ENCODE measurements around the gene AGRP. TPM values are rescaled to one million over a fixed set of nuclear protein-coding genes. Genes with fewer than 3 reads are reported as not detected.

AGRP gene
- total and polyA plus RNA-seq, 10 donors = 0.15 to 0.91 (median 0.26) TPM; not detected in 6

DNA sequence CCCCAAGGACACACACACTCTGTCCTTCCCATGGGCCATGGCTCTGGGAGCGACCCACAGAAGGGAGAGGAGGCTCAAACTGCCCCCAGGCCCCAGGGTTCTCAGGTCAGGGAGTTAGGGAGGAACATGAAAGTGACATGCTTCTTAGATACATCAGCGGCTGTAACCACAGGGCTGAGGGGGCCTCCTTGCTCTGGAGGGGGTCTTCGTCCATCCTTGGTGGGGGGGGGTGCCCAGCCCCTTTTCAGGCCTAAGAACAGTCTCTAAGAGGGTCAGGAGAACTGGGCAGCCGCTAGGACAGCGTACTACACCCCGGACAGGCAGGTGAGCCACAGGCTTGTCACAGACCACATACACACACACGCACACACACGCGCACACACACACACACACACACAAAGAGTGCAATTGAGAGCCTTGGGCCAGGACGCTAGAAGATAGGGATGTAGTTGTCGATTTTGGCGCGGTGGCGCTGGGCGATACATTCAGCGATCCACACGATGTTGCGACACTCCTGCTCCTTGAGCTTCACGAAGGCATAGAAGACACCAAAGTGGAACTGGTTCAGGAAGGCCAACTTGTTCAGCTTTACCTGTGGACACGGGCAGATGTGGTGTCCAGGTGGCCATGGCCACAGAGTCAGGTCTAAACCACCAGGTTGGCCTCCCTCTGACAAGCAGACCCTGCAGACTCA is 45.1 kb downstream of the AGRP start:
- Histone ChIP-seq H3K4me3 (no peak overlapping the region), H3K27me3 (replicated peaks in 1 of 7) (no peaks in the 10 kb centered on the region), H3K9me3 (no peaks in the 10 kb centered on the region), H3K27ac (no peak overlapping the region), H3K36me3 (peaks cover 0 to 79% (median 64%) of the 10 kb centered on the region in 6 donors), H3K4me1 (peaks cover 4 to 81% (median 32%) of the 10 kb centered on the region in 6 donors)
- TF ChIP-seq POLR2AphosphoS5 (IDR thresholded peaks at IDR 0.05) (peak in 1 of 3 donors; percentile 22), POLR2A (IDR thresholded peaks at IDR 0.05) (no peak)
- TF ChIP-seq, protein P1, sequence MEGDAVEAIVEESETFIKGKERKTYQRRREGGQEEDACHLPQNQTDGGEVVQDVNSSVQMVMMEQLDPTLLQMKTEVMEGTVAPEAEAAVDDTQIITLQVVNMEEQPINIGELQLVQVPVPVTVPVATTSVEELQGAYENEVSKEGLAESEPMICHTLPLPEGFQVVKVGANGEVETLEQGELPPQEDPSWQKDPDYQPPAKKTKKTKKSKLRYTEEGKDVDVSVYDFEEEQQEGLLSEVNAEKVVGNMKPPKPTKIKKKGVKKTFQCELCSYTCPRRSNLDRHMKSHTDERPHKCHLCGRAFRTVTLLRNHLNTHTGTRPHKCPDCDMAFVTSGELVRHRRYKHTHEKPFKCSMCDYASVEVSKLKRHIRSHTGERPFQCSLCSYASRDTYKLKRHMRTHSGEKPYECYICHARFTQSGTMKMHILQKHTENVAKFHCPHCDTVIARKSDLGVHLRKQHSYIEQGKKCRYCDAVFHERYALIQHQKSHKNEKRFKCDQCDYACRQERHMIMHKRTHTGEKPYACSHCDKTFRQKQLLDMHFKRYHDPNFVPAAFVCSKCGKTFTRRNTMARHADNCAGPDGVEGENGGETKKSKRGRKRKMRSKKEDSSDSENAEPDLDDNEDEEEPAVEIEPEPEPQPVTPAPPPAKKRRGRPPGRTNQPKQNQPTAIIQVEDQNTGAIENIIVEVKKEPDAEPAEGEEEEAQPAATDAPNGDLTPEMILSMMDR (IDR thresholded peaks at IDR 0.05 in 8 of 11, conservative IDR thresholded peaks at IDR 0.05 in 3 of 11) = no peak
- 93 to 95% (median 94%) methylated on average over 13 to 20 of the region's 20 CpGs for WGBS, 5 donors
- DNase-seq = no peak
- intact Hi-C loops (cut with DNase I; ENCODE audit: low total_unique reads) = no loop called here

DNA sequence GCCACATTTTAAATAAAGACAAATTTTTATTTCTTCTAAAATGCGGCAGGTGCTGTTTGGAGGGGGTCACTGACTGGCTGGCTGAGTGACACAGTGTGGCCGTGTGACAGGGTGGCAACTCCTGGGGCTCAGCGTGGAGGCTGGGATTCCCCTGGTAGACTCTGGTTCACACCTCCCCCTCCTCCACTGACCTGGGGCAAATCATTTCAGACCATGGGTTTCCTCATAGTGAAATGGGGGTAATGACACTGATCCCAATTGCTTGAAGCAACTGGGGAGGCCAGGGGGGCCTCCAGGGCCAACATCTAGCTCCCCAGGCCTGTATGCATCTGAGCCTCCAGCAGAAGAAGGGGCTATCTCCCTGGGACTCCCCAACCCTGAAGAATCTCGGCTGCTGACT is 45.8 kb downstream of the AGRP start:
- Histone ChIP-seq H3K4me3 (no peak overlapping the region), H3K36me3 (peaks cover 0 to 72% (median 58%) of the 10 kb centered on the region in 6 donors), H3K4me1 (peaks cover 3 to 81% (median 30%) of the 10 kb centered on the region in 6 donors), H3K27me3 (replicated peaks in 1 of 7) (peaks cover 0 to under 1% (median 0%) of the 10 kb centered on the region in 7 donors), H3K27ac (no peak overlapping the region), H3K9me3 (no peaks in the 10 kb centered on the region)
- DNase-seq = no peak
- TF ChIP-seq POLR2AphosphoS5 (IDR thresholded peaks at IDR 0.05) (no peak), POLR2A (IDR thresholded peaks at IDR 0.05) (no peak)
- TF ChIP-seq, protein P1 (IDR thresholded peaks at IDR 0.05 in 8 of 11, conservative IDR thresholded peaks at IDR 0.05 in 3 of 11) = no peak
- intact Hi-C loops (cut with DNase I; ENCODE audit: low total_unique reads) = no loop called here
- WGBS, 5 donors = 62 to 79% (median 72%) methylated on average over 4 of the region's 4 CpGs

DNA sequence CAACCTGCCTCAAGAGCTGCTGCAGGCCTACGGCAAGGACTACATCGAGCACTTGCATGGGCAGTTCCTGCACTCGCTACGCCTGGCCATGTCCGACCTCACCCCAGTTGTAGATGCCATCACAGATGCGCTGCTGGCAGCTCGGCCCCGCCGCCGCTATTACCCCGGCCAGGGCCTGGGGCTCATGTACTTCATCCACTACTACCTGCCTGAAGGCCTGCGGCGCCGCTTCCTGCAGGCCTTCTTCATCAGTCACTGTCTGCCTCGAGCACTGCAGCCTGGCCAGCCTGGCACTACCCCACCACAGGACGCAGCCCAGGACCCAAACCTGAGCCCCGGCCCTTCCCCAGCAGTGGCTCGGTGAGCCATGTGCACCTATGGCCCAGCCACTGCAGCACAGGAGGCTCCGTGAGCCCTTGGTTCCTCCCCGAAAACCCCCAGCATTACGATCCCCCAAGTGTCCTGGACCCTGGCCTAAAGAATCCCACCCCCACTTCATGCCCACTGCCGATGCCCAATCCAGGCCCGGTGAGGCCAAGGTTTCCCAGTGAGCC is 46.6 kb downstream of the AGRP start:
- Histone ChIP-seq H3K9me3 (no peaks in the 10 kb centered on the region), H3K27ac (no peak overlapping the region), H3K36me3 (peaks cover 0 to 64% (median 52%) of the 10 kb centered on the region in 6 donors), H3K27me3 (replicated peaks in 1 of 7) (peaks cover 0 to 8% (median 0%) of the 10 kb centered on the region in 7 donors), H3K4me3 (no peak overlapping the region), H3K4me1 (peaks cover 11 to 81% (median 33%) of the 10 kb centered on the region in 6 donors)
- intact Hi-C loops (cut with DNase I; ENCODE audit: low total_unique reads) = no loop called here
- WGBS, 5 donors = 87 to 97% (median 95%) methylated on average over 12 to 23 of the region's 23 CpGs
- TF ChIP-seq, protein P1 (IDR thresholded peaks at IDR 0.05 in 8 of 11, conservative IDR thresholded peaks at IDR 0.05 in 3 of 11) = no peak
- TF ChIP-seq POLR2A (IDR thresholded peaks at IDR 0.05) (no peak), POLR2AphosphoS5 (IDR thresholded peaks at IDR 0.05) (peak in 2 of 3 donors; percentile 17 to 54)
- DNase-seq = no peak

DNA sequence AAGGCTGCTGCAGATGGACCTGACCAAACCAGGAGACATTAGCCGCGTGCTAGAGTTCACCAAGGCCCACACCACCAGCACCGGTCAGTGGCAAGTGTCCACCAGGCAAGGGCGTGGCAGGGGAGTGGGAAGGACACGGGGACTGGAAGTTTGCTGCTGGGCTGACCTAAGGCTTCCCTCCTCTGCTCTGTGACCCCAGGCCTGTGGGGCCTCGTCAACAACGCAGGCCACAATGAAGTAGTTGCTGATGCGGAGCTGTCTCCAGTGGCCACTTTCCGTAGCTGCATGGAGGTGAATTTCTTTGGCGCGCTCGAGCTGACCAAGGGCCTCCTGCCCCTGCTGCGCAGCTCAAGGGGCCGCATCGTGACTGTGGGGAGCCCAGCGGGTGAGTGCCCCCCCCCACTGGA is 47.6 kb downstream of the AGRP start:
- no peak for DNase-seq
- Histone ChIP-seq H3K27ac (peak overlapping the region in 4 of 8 donors; percentile 2 to 53 (median 24)), H3K4me3 (no peak overlapping the region), H3K9me3 (no peaks in the 10 kb centered on the region), H3K27me3 (replicated peaks in 1 of 7) (peaks cover 0 to 18% (median 5%) of the 10 kb centered on the region in 7 donors), H3K4me1 (peaks cover 14 to 79% (median 41%) of the 10 kb centered on the region in 6 donors), H3K36me3 (peaks cover 0 to 54% (median 44%) of the 10 kb centered on the region in 6 donors)
- TF ChIP-seq POLR2AphosphoS5 (IDR thresholded peaks at IDR 0.05) = peak in 2 of 3 donors; percentile 28 to 59
- TF ChIP-seq POLR2A (IDR thresholded peaks at IDR 0.05) = no peak
- TF ChIP-seq, protein P1 (IDR thresholded peaks at IDR 0.05 in 8 of 11, conservative IDR thresholded peaks at IDR 0.05 in 3 of 11) = no peak
- intact Hi-C loops (cut with DNase I; ENCODE audit: low total_unique reads) = no loop called here
- 86 to 95% (median 94%) methylated on average over 6 to 16 of the region's 16 CpGs for WGBS, 5 donors

Data from spleen (tissue), 11 donors.